SKM-1 treated with dmso at 0.1 percent for 144 hours (cell line): ENCODE data around the gene ZNF93.
A peak's percentile ranks its signal among the peaks of the same experiment; 100 is the strongest.
"Not testable (repeated sequence)": the region's sequence is repeated elsewhere in the genome, so short reads cannot be mapped to it uniquely, and the experiment has no call there.

Source experiments
- DNase-seq: peaks from one replicate; lab custom pipeline; 2025; ENCODE audit not compliant: unreplicated experiment; lab: John Stamatoyannopoulos, UW

Gene ZNF93

GRCh38 chr19:19937403-19937802, 36.7 kb downstream of the ZNF93 start:
- no peak for DNase-seq

- DNase-seq = no peak
Observed at GRCh38 chr19:19938449-19938848, 37.7 kb downstream of the ZNF93 start.

- no peak for DNase-seq
Observed at GRCh38 chr19:19943848-19944582, 43.3 kb downstream of the ZNF93 start.

GRCh38 chr19:19944583-19944880, 43.8 kb downstream of the ZNF93 start:
- no peak for DNase-seq

GRCh38 chr19:19946226-19946625, 45.5 kb downstream of the ZNF93 start:
- DNase-seq = no peak

- DNase-seq = no peak
Observed at GRCh38 chr19:19948800-19949199, 48.1 kb downstream of the ZNF93 start.

GRCh38 chr19:19955208-19955607, 54.5 kb downstream of the ZNF93 start:
- no peak for DNase-seq

- no peak for DNase-seq
Observed at GRCh38 chr19:19956434-19957075, 55.8 kb downstream of the ZNF93 start.

GRCh38 chr19:19957766-19958165, 57.0 kb downstream of the ZNF93 start:
- DNase-seq = not testable (repeated sequence)

- DNase-seq = peak; percentile 13
Observed at GRCh38 chr19:19959151-19959799, 58.5 kb downstream of the ZNF93 start.

GRCh38 chr19:19964416-19964815, 63.7 kb downstream of the ZNF93 start:
- DNase-seq = no peak

- not testable (repeated sequence) for DNase-seq
Observed at GRCh38 chr19:19966126-19966525, 65.4 kb downstream of the ZNF93 start.

- no peak for DNase-seq
Observed at GRCh38 chr19:19966862-19967261, 66.1 kb downstream of the ZNF93 start.
